Left lung (tissue), 10 donors: Measurements from ENCODE around the gene IL2RG. TPM values are rescaled to one million over a fixed set of nuclear protein-coding genes. Genes with fewer than 3 reads are reported as not detected.

Experiments
- ATAC-seq: fragments of 200-7000 bp; cut with Tn5 transposase; one replicate; pipeline ENCODE4 v1.9.1; 2020; ENCODE audit warnings: moderate library complexity
- DNase-seq, 4 donors: peaks; one replicate each; pipeline ENCODE4 v3.0.0-alpha.2; 2013 to 2020
- H3K27ac ChIP-seq, 2 donors: fragments of 200-600 bp; sonication (generic) in 1 of 2; one replicate each; pipeline versions ENCODE4 v1.5.0 to v1.8.0; 2020 to 2021
- H3K27me3 ChIP-seq, 2 donors: fragments of 200-600 bp; sonication (generic) in 1 of 2; one replicate each; pipeline versions ENCODE4 v1.5.0 to v1.8.0; 2020 to 2021
- H3K36me3 ChIP-seq, 2 donors: fragments of 200-600 bp; sonication (generic) in 1 of 2; one replicate each; pipeline versions ENCODE4 v1.5.0 to v1.8.0; 2020 to 2021
- H3K4me1 ChIP-seq, 2 donors: fragments of 200-600 bp; one replicate each; pipeline ENCODE4 v1.8.0; 2021
- H3K4me3 ChIP-seq, 2 donors: fragments of 200-600 bp; sonication (generic) in 1 of 2; one replicate each; pipeline versions ENCODE4 v1.5.0 to v1.8.0; 2020 to 2021; ENCODE audit warnings: mild to moderate bottlenecking in 1 of 2
- H3K9me3 ChIP-seq, 2 donors: fragments of 200-600 bp; sonication (generic) in 1 of 2; one replicate each; pipeline versions ENCODE4 v1.5.0 to v1.8.0; 2020 to 2021
- intact Hi-C, 2 donors: fragments of 100-400 bp; cut with DNase I; formaldehyde crosslinking; loops; one replicate each; pipeline versions ENCODE4 v1.11.2 to v1.14.2; 2022
- polyA plus RNA-seq, 6 donors: library from polyadenylated mRNA; unstranded; fragments of 120-200 nt; gene quantifications; one replicate each; pipeline ENCODE4 v1.2.1, GENCODE V29; 2013; ENCODE audit not compliant: insufficient read length in 6 of 6
- total RNA-seq, 2 donors: library from RNA; stranded (reverse); fragmentation: NEBNext Ultra II Directional; extraction: Animal tissue kit (Norgen Biotek cat#: 25700); gene quantifications; one replicate each; pipeline ENCODE4 v1.2.1, GENCODE V29; 2021
- TF ChIP-seq, protein P1 (sequence below), 2 donors: fragments of 200-600 bp; sonication (generic) in 1 of 2; IDR thresholded peaks; one replicate each; pipeline versions ENCODE4 v1.5.0 to v1.8.0; 2021; ENCODE audit warnings: antibody characterized with exemption in 2 of 2
- donor health status: DM: no; HTN: yes; CAD: no.
- donor health status: DM: no; HTN: no; CAD: no.

IL2RG gene
- total and polyA plus RNA-seq, 8 donors = 2.1 to 36.0 (median 3.2) TPM

DNA sequence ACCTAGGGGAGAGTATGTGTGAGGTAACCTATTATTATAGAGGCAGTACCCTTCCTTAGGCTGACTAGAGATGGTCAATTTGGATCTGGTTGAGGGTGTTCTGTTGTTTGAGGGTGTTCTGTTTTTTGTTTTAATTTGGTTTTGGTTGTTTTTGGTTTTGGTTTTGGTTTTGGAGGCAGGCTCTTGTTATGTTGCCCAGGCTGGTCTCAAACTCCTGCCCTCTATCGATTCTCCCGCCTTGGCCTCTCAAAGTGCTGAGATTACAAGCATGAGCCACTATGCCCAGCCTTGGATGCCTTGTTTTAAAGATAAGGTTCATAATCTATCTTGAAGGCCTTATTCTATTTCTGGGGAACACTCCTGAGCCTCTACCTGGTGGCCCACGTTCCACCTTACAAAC lies 5.7 kb downstream of the IL2RG start:
- TF ChIP-seq, protein P1, sequence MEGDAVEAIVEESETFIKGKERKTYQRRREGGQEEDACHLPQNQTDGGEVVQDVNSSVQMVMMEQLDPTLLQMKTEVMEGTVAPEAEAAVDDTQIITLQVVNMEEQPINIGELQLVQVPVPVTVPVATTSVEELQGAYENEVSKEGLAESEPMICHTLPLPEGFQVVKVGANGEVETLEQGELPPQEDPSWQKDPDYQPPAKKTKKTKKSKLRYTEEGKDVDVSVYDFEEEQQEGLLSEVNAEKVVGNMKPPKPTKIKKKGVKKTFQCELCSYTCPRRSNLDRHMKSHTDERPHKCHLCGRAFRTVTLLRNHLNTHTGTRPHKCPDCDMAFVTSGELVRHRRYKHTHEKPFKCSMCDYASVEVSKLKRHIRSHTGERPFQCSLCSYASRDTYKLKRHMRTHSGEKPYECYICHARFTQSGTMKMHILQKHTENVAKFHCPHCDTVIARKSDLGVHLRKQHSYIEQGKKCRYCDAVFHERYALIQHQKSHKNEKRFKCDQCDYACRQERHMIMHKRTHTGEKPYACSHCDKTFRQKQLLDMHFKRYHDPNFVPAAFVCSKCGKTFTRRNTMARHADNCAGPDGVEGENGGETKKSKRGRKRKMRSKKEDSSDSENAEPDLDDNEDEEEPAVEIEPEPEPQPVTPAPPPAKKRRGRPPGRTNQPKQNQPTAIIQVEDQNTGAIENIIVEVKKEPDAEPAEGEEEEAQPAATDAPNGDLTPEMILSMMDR (IDR thresholded peaks at IDR 0.05) = no peak
- intact Hi-C loops = no loop called here
- H3K36me3 ChIP-seq = peaks cover 0 to 7% of the 10 kb centered on the region in 2 donors
- no peaks in the 10 kb centered on the region for H3K27me3 ChIP-seq
- ATAC-seq (no peak), DNase-seq (no peak)
- no peak overlapping the region for H3K27ac ChIP-seq
- peaks cover 3 to 34% of the 10 kb centered on the region in 2 donors for H3K4me1 ChIP-seq
- H3K9me3 ChIP-seq = no peaks in the 10 kb centered on the region
- H3K4me3 ChIP-seq = no peak overlapping the region

GRCh38 chrX:71103110-71103983 lies 8.0 kb downstream of the IL2RG start:
- Histone ChIP-seq H3K9me3 (no peaks in the 10 kb centered on the region), H3K4me1 (peaks cover 3 to 35% of the 10 kb centered on the region in 2 donors), H3K4me3 (no peak overlapping the region), H3K27me3 (no peaks in the 10 kb centered on the region), H3K36me3 (peaks cover 0 to 7% of the 10 kb centered on the region in 2 donors), H3K27ac (peak overlapping the region; percentile 39 to 61)
- peak in 1 of 4 donors; percentile 40 for DNase-seq
- TF ChIP-seq, protein P1 (IDR thresholded peaks at IDR 0.05) = no peak
- peak; percentile 40 for ATAC-seq
- intact Hi-C loops = no loop called here

GRCh38 chrX:71102292-71102691 lies 9.1 kb downstream of the IL2RG start:
- Histone ChIP-seq H3K27ac (peak overlapping the region in 1 of 2 donors; percentile 61), H3K27me3 (no peaks in the 10 kb centered on the region), H3K4me3 (no peak overlapping the region), H3K4me1 (peaks cover 3 to 40% of the 10 kb centered on the region in 2 donors), H3K36me3 (peaks cover 0 to 7% of the 10 kb centered on the region in 2 donors), H3K9me3 (no peaks in the 10 kb centered on the region)
- intact Hi-C loops = no loop called here
- DNase-seq = no peak
- no peak for ATAC-seq
- TF ChIP-seq, protein P1 (IDR thresholded peaks at IDR 0.05) = no peak

- H3K9me3 ChIP-seq = no peaks in the 10 kb centered on the region
- no peak overlapping the region for H3K27ac ChIP-seq
- H3K4me1 ChIP-seq = peaks cover 3 to 47% of the 10 kb centered on the region in 2 donors
- TF ChIP-seq, protein P1 (IDR thresholded peaks at IDR 0.05) = no peak
- peaks cover 0 to 7% of the 10 kb centered on the region in 2 donors for H3K36me3 ChIP-seq
- intact Hi-C loops = no loop called here
- H3K27me3 ChIP-seq = no peaks in the 10 kb centered on the region
- no peak for DNase-seq
- ATAC-seq = no peak
- H3K4me3 ChIP-seq = no peak overlapping the region
Observed at GRCh38 chrX:71100581-71101505, 10.5 kb downstream of the IL2RG start.
